HEK293 (cell line): ENCODE data around the gene ARHGAP6.

Source experiments
- CTCF ChIP-seq: fragments of 450-650 bp; formaldehyde crosslinking; IDR thresholded peaks from 2 replicates; pipeline ENCODE4 v1.5.1; 2016; ENCODE audit warnings: missing biosample characterization, missing genetic modification characterization
- GLI2 ChIP-seq: fragments of 450-650 bp; formaldehyde crosslinking; IDR thresholded peaks from 2 replicates; pipeline ENCODE4; 2017; ENCODE audit warnings: missing biosample characterization, missing genetic modification characterization, low read depth, borderline replicate concordance
- GLI4 ChIP-seq: fragments of 450-650 bp; formaldehyde crosslinking; IDR thresholded peaks from 2 replicates; pipeline ENCODE4 v1.5.1; 2016; ENCODE audit warnings: missing biosample characterization, missing genetic modification characterization
- PBX3 ChIP-seq: sonication (generic); formaldehyde crosslinking; IDR thresholded peaks from 2 replicates; pipeline ENCODE4 v1.8.1; 2022; ENCODE audit warnings: mild to moderate bottlenecking, moderate library complexity, missing genetic modification reagents
- PRDM10 ChIP-seq: fragments of 450-650 bp; formaldehyde crosslinking; IDR thresholded peaks from 2 replicates; pipeline ENCODE4 v1.5.1; 2016; ENCODE audit warnings: missing biosample characterization, missing genetic modification characterization
- YY1 ChIP-seq: fragments of 450-650 bp; formaldehyde crosslinking; IDR thresholded peaks from 2 replicates; pipeline ENCODE4 v1.5.1; 2018; ENCODE audit warnings: missing biosample characterization, missing genetic modification characterization
- ZNF280D ChIP-seq: fragments of 450-650 bp; formaldehyde crosslinking; IDR thresholded peaks from 2 replicates; pipeline ENCODE4 v1.5.1; 2016; ENCODE audit warnings: missing biosample characterization, missing genetic modification characterization
- ZNF302 ChIP-seq: fragments of 450-650 bp; formaldehyde crosslinking; IDR thresholded peaks from 2 replicates; pipeline ENCODE4 v1.5.1; 2016; ENCODE audit warnings: missing biosample characterization, missing genetic modification characterization, low read depth
- ZNF529 ChIP-seq: fragments of 450-650 bp; formaldehyde crosslinking; IDR thresholded peaks from 2 replicates; pipeline ENCODE4 v1.5.1; 2017; ENCODE audit warnings: missing genetic modification characterization, missing biosample characterization; ENCODE audit not compliant: insufficient replicate concordance
- ZNF558 ChIP-seq: fragments of 450-650 bp; formaldehyde crosslinking; IDR thresholded peaks from 2 replicates; pipeline ENCODE4 v1.5.1; 2016; ENCODE audit warnings: missing biosample characterization, missing genetic modification characterization
- ZNF629 ChIP-seq: fragments of 450-650 bp; formaldehyde crosslinking; IDR thresholded peaks from 2 replicates; pipeline ENCODE4 v1.5.1; 2017; ENCODE audit warnings: missing biosample characterization, missing genetic modification characterization
- ZNF639 ChIP-seq: fragments of 450-650 bp; formaldehyde crosslinking; IDR thresholded peaks from 2 replicates; pipeline ENCODE4 v1.5.1; 2016; ENCODE audit warnings: missing biosample characterization, missing genetic modification characterization

GRCh38 chrX:11472879-11473278 is 192.8 kb downstream of the ARHGAP6 start:
- no peak for TF ChIP-seq CTCF (tag by site-specific recombination)
- TF ChIP-seq ZNF629 (tag by site-specific recombination), result no peak
- no peak for TF ChIP-seq ZNF558 (tag by site-specific recombination)
- no peak for TF ChIP-seq ZNF280D (tag by site-specific recombination)
- no peak for TF ChIP-seq ZNF529 (tag by site-specific recombination)
- no peak for TF ChIP-seq GLI4 (tag by site-specific recombination)
- no peak for TF ChIP-seq PRDM10 (tag by site-specific recombination)
- no peak for TF ChIP-seq YY1 (tag by site-specific recombination)
- no peak for TF ChIP-seq ZNF302 (tag by site-specific recombination)
- TF ChIP-seq GLI2 (tag by site-specific recombination), result no peak
- TF ChIP-seq PBX3, result no peak
- no peak for TF ChIP-seq ZNF639 (tag by site-specific recombination)
